Neural cell (in vitro differentiated cells): Measurements from ENCODE around the gene RFX4. TPM values are rescaled to one million over a fixed set of nuclear protein-coding genes. Genes with fewer than 3 reads are reported as not detected.

Source experiments
- H2AFZ ChIP-seq: fragments of 200-600, 300-800 bp; sonication (generic), shearing (Covaris generic); 2 replicates; pipeline ENCODE4 v1.6.0; 2014; ENCODE audit warnings: low read depth, mild to moderate bottlenecking, antibody characterized with exemption, low read length, moderate library complexity
- H3F3A ChIP-seq: fragments of 200-600 bp; shearing (Covaris generic); 2 replicates; pipeline ENCODE4 v1.6.1; 2016; ENCODE audit warnings: mild to moderate bottlenecking, moderate library complexity, mixed read lengths, antibody characterized with exemption, low read length; ENCODE audit not compliant: insufficient read depth, poor library complexity, severe bottlenecking
- H3K27ac ChIP-seq: fragments of 200-600, 300-800 bp; sonication (generic), shearing (Covaris generic); 2 replicates; pipeline ENCODE4 v1.5.1; 2014; ENCODE audit warnings: mild to moderate bottlenecking, low read length, moderate library complexity
- H3K27me3 ChIP-seq: fragments of 300-800, 200-600 bp; sonication (generic), shearing (Covaris generic); 2 replicates; pipeline ENCODE4 v1.6.0; 2014; ENCODE audit warnings: mild to moderate bottlenecking, low read depth, low read length, moderate library complexity; ENCODE audit not compliant: insufficient read depth
- H3K36me3 ChIP-seq: fragments of 300-800, 200-600 bp; sonication (generic), shearing (Covaris generic); 2 replicates; pipeline ENCODE4 v1.5.1; 2014; ENCODE audit warnings: mild to moderate bottlenecking, antibody characterized with exemption, low read length, moderate library complexity; ENCODE audit not compliant: insufficient read depth
- H3K4me2 ChIP-seq: fragments of 300-800, 200-600 bp; sonication (generic), shearing (Covaris generic); 2 replicates; pipeline ENCODE4 v1.6.0; 2014; ENCODE audit warnings: mild to moderate bottlenecking, low read length
- H3K4me3 ChIP-seq: fragments of 300-800, 200-600 bp; sonication (generic), shearing (Covaris generic); 2 replicates; pipeline ENCODE4 v1.5.1; 2014; ENCODE audit warnings: mild to moderate bottlenecking, low read length, moderate library complexity
- H3K79me2 ChIP-seq: fragments of 200-600 bp; shearing (Covaris generic); replicated peaks from 2 replicates; pipeline ENCODE4 v1.6.0; 2014; ENCODE audit warnings: mild to moderate bottlenecking, low read length, moderate library complexity; ENCODE audit not compliant: insufficient read depth
- H3K9ac ChIP-seq: fragments of 300-800, 200-600 bp; sonication (generic), shearing (Covaris generic); 2 replicates; pipeline ENCODE4 v1.6.1; 2016; ENCODE audit warnings: mild to moderate bottlenecking, low read length, mixed read lengths
- H3K9me2 ChIP-seq: fragments of 200-600 bp; shearing (Covaris generic); 2 replicates; pipeline ENCODE4 v1.6.1; 2016; ENCODE audit warnings: mild to moderate bottlenecking, low read length, mixed read lengths; ENCODE audit not compliant: insufficient read depth
- H3K9me3 ChIP-seq: fragments of 200-600, 300-800 bp; sonication (generic), shearing (Covaris generic); 2 replicates; pipeline ENCODE4 v1.6.1; 2016; ENCODE audit warnings: mild to moderate bottlenecking, mixed run types, low read length, moderate library complexity, mixed read lengths
- H4K20me1 ChIP-seq: fragments of 200-600 bp; shearing (Covaris generic); 2 replicates; pipeline ENCODE4 v1.6.1; 2016; ENCODE audit warnings: mild to moderate bottlenecking, mixed run types; ENCODE audit not compliant: insufficient read depth
- EP300 ChIP-seq: fragments of 450-650 bp; conservative IDR thresholded peaks from 2 replicates; pipeline ENCODE4 v1.6.1; 2014; ENCODE audit warnings: antibody characterized with exemption, mild to moderate bottlenecking, moderate library complexity; ENCODE audit not compliant: poor library complexity, severe bottlenecking
- EZH2 ChIP-seq: fragments of 200-600, 300-800 bp; shearing (Covaris generic), sonication (generic); IDR thresholded peaks from 2 replicates; pipeline ENCODE4 v1.6.1; 2014; ENCODE audit warnings: antibody characterized with exemption, low read length, borderline replicate concordance, mild to moderate bottlenecking; ENCODE audit not compliant: insufficient read depth, poor library complexity, severe bottlenecking
- MXI1 ChIP-seq: fragments of 450-650 bp; conservative IDR thresholded peaks from 2 replicates; pipeline ENCODE4 v1.6.1; 2014; ENCODE audit warnings: antibody characterized with exemption, mild to moderate bottlenecking; ENCODE audit not compliant: poor library complexity, severe bottlenecking
- POLR2AphosphoS5 ChIP-seq: IDR thresholded peaks from 2 replicates; pipeline ENCODE4 v1.6.1; 2012
- RAD21 ChIP-seq: fragments of 450-650 bp; conservative IDR thresholded peaks from 2 replicates; pipeline ENCODE4 v1.6.1; 2014; ENCODE audit warnings: antibody characterized with exemption, mild to moderate bottlenecking, moderate library complexity
- TAF1 ChIP-seq: IDR thresholded peaks from 2 replicates; pipeline ENCODE4 v1.6.1; 2012; ENCODE audit warnings: low read depth
- polyA plus RNA-seq: library from polyadenylated mRNA; depleted of rRNA; stranded (reverse); fragments of >200 nt; gene quantifications from 2 replicates; pipeline ENCODE4 v1.2.3, GENCODE V29; 2014
- TF ChIP-seq, protein P1 (sequence below): fragments of 450-650 bp; IDR thresholded peaks from 2 replicates; pipeline ENCODE4 v1.5.1; 2014; ENCODE audit warnings: antibody characterized with exemption, mild to moderate bottlenecking, moderate library complexity; ENCODE audit not compliant: poor library complexity, severe bottlenecking
- TF ChIP-seq, protein P2 (sequence below): IDR thresholded peaks from 2 replicates; pipeline ENCODE4 v1.6.1; 2012; ENCODE audit warnings: borderline replicate concordance

Gene RFX4
- polyA plus RNA-seq, 1 donor from 2014 or later: 0.22 TPM

DNA sequence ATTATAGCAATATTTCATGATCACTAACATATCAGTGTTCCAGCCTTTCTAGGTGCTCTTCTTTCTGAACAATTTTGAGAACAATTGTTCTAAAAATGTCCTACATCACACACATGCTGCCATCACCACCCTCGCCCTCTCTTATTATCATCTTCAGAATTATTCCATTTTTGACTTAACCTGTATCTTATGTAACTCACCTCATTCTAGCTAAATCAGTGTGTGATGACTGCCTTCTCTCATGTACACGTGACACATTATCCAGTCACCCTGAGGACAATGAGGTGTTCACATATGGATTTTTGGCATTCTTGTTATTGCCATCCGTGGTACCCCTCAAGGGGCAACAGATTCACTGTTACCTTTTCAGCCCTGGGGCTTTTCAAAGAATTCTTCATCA, 87.3 kb downstream of the RFX4 start:
- no peaks in the 10 kb centered on the region for H3K9me3 ChIP-seq
- H4K20me1 ChIP-seq: no peaks in the 10 kb centered on the region
- H3K27ac ChIP-seq: no peak overlapping the region
- no peak overlapping the region for H3K9ac ChIP-seq
- H3K9me2 ChIP-seq: no peaks in the 10 kb centered on the region
- H3K79me2 ChIP-seq: no peaks in the 10 kb centered on the region
- H3K36me3 ChIP-seq: no peaks in the 10 kb centered on the region
- H3F3A ChIP-seq: no peaks in the 10 kb centered on the region
- H2AFZ ChIP-seq: no peak overlapping the region
- no peak overlapping the region for H3K4me2 ChIP-seq
- H3K4me3 ChIP-seq: no peak overlapping the region
- H3K27me3 ChIP-seq: no peaks in the 10 kb centered on the region
- TF ChIP-seq, protein P1, sequence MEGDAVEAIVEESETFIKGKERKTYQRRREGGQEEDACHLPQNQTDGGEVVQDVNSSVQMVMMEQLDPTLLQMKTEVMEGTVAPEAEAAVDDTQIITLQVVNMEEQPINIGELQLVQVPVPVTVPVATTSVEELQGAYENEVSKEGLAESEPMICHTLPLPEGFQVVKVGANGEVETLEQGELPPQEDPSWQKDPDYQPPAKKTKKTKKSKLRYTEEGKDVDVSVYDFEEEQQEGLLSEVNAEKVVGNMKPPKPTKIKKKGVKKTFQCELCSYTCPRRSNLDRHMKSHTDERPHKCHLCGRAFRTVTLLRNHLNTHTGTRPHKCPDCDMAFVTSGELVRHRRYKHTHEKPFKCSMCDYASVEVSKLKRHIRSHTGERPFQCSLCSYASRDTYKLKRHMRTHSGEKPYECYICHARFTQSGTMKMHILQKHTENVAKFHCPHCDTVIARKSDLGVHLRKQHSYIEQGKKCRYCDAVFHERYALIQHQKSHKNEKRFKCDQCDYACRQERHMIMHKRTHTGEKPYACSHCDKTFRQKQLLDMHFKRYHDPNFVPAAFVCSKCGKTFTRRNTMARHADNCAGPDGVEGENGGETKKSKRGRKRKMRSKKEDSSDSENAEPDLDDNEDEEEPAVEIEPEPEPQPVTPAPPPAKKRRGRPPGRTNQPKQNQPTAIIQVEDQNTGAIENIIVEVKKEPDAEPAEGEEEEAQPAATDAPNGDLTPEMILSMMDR: no peak
- no peak for TF ChIP-seq MXI1
- TF ChIP-seq POLR2AphosphoS5: no peak
- TF ChIP-seq TAF1: no peak
- TF ChIP-seq, protein P2, sequence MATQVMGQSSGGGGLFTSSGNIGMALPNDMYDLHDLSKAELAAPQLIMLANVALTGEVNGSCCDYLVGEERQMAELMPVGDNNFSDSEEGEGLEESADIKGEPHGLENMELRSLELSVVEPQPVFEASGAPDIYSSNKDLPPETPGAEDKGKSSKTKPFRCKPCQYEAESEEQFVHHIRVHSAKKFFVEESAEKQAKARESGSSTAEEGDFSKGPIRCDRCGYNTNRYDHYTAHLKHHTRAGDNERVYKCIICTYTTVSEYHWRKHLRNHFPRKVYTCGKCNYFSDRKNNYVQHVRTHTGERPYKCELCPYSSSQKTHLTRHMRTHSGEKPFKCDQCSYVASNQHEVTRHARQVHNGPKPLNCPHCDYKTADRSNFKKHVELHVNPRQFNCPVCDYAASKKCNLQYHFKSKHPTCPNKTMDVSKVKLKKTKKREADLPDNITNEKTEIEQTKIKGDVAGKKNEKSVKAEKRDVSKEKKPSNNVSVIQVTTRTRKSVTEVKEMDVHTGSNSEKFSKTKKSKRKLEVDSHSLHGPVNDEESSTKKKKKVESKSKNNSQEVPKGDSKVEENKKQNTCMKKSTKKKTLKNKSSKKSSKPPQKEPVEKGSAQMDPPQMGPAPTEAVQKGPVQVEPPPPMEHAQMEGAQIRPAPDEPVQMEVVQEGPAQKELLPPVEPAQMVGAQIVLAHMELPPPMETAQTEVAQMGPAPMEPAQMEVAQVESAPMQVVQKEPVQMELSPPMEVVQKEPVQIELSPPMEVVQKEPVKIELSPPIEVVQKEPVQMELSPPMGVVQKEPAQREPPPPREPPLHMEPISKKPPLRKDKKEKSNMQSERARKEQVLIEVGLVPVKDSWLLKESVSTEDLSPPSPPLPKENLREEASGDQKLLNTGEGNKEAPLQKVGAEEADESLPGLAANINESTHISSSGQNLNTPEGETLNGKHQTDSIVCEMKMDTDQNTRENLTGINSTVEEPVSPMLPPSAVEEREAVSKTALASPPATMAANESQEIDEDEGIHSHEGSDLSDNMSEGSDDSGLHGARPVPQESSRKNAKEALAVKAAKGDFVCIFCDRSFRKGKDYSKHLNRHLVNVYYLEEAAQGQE: no peak
- no peak for TF ChIP-seq EP300
- no peak for TF ChIP-seq RAD21
- TF ChIP-seq EZH2: no peak

DNA sequence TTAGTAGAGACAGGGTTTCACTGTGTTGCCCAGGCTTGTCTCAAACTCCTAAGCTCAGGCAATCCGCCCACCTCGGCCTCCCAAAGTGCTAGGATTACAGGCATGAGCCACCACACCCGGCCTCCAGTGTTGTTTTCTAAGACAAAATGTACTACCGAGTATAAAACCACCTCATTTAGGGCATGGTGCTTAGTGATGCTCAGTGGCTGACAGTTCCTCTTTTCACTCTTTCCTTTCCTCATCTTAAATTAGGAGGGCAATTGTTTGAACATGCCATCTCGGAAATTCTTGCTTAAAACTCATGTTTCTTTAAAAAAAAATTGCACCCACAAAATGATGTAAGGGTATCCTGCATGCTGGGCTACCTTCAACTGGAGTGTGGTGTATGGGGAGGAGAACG, 89.0 kb downstream of the RFX4 start:
- TF ChIP-seq, protein P1: no peak
- TF ChIP-seq EP300 (no peak), POLR2AphosphoS5 (no peak), MXI1 (no peak)
- TF ChIP-seq, protein P2: no peak
- H3K9me3 ChIP-seq: no peaks in the 10 kb centered on the region
- no peak overlapping the region for H3K4me2 ChIP-seq
- no peaks in the 10 kb centered on the region for H3K27me3 ChIP-seq
- no peaks in the 10 kb centered on the region for H4K20me1 ChIP-seq
- H3K27ac ChIP-seq: no peak overlapping the region
- no peaks in the 10 kb centered on the region for H3K79me2 ChIP-seq
- no peaks in the 10 kb centered on the region for H3K36me3 ChIP-seq
- H3F3A ChIP-seq: no peaks in the 10 kb centered on the region
- H3K9me2 ChIP-seq: no peaks in the 10 kb centered on the region
- H3K4me3 ChIP-seq: no peak overlapping the region
- H3K9ac ChIP-seq: no peak overlapping the region
- H2AFZ ChIP-seq: no peak overlapping the region
